ENCODE measurements around the gene TLR2. TPM values are rescaled to one million over a fixed set of nuclear protein-coding genes. Genes with fewer than 3 reads are reported as not detected.
A peak's percentile ranks its signal among the peaks of the same experiment; 100 is the strongest.

TLR2 gene
- total RNA-seq, 4 donors from 2014 or later, result 4.7 to 13.8 (median 9.4) TPM

GRCh38 chr4:153646261-153646660, 37.8 kb upstream of the TLR2 start:
- Histone ChIP-seq H3K4me1 (no peaks in the 10 kb centered on the region), H3K27ac (no peak overlapping the region), H3K27me3 (no peaks in the 10 kb centered on the region), H3K9me3 (no peaks in the 10 kb centered on the region), H3K36me3 (no peaks in the 10 kb centered on the region), H3K4me3 (no peak overlapping the region)
- no peak for DNase-seq
- TF ChIP-seq POLR2A (IDR thresholded peaks at IDR 0.05), result no peak
- TF ChIP-seq CTCF (IDR thresholded peaks at IDR 0.05), result no peak

- H3K27me3 ChIP-seq, result no peaks in the 10 kb centered on the region
- H3K4me1 ChIP-seq, result no peaks in the 10 kb centered on the region
- no peak overlapping the region for H3K27ac ChIP-seq
- no peak overlapping the region for H3K4me3 ChIP-seq
- no peaks in the 10 kb centered on the region for H3K9me3 ChIP-seq
- no peak for DNase-seq
- TF ChIP-seq POLR2A (IDR thresholded peaks at IDR 0.05) (no peak), CTCF (IDR thresholded peaks at IDR 0.05) (no peak)
- no peaks in the 10 kb centered on the region for H3K36me3 ChIP-seq
Measured at GRCh38 chr4:153646978-153647377, 37.1 kb upstream of the TLR2 start.

GRCh38 chr4:153647975-153648374, 36.1 kb upstream of the TLR2 start:
- H3K4me3 ChIP-seq, result no peak overlapping the region
- DNase-seq, result no peak
- no peaks in the 10 kb centered on the region for H3K4me1 ChIP-seq
- no peaks in the 10 kb centered on the region for H3K36me3 ChIP-seq
- H3K9me3 ChIP-seq, result no peaks in the 10 kb centered on the region
- no peak overlapping the region for H3K27ac ChIP-seq
- no peak for TF ChIP-seq POLR2A (IDR thresholded peaks at IDR 0.05)
- TF ChIP-seq CTCF (IDR thresholded peaks at IDR 0.05), result no peak
- no peaks in the 10 kb centered on the region for H3K27me3 ChIP-seq

DNA sequence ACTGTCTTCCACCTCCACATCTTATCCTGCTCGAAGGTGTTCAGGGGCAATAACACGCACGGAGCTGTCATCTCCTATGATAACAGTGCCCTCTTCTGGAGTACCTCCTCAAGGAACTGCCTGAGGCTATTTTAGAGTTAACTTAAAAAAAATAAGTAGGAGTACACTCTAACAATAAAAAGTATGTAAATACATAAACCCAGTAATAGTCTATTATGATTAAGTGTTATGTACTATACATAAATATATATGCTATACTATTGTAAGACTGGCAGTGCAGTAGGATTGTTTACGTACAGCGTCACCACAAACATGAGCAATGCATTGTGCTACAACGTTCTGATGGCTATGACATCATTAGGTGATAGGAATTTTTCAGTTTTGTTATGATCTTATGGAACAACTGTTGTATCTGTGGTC, 34.5 kb upstream of the TLR2 start:
- Histone ChIP-seq H3K27me3 (no peaks in the 10 kb centered on the region), H3K27ac (no peak overlapping the region), H3K9me3 (no peaks in the 10 kb centered on the region), H3K36me3 (no peaks in the 10 kb centered on the region), H3K4me3 (no peak overlapping the region), H3K4me1 (no peaks in the 10 kb centered on the region)
- no peak for TF ChIP-seq POLR2A (IDR thresholded peaks at IDR 0.05)
- peak in 3 of 6 experiments; percentile 25 to 39 (median 37) for TF ChIP-seq CTCF (IDR thresholded peaks at IDR 0.05)
- DNase-seq, result no peak

GRCh38 chr4:153651116-153651515, 33.0 kb upstream of the TLR2 start:
- Histone ChIP-seq H3K27me3 (no peaks in the 10 kb centered on the region), H3K4me1 (no peaks in the 10 kb centered on the region), H3K4me3 (no peak overlapping the region), H3K9me3 (no peaks in the 10 kb centered on the region), H3K27ac (peak overlapping the region in 1 of 4 donors; percentile 37), H3K36me3 (no peaks in the 10 kb centered on the region)
- no peak for DNase-seq
- TF ChIP-seq CTCF (IDR thresholded peaks at IDR 0.05), result no peak
- TF ChIP-seq POLR2A (IDR thresholded peaks at IDR 0.05), result no peak

DNA sequence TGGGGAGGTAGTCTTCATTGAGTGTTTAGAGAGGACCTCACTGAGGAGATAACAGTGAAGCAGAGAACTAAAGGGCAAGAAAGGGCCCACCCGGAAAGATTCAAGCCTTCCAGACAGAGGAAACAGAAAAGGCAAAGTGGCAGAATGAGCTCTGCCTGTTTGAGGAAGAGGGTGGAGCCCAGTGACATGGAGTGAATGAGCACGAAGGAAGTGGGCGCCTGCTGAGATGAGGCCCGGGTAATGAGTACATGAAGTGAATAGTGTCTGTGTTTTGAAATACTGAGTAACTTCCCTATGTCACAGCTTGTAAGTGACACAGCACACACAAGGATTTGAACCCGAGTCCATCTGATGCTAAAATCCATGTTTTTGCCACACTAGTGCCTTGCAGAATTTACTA, 32.5 kb upstream of the TLR2 start:
- H3K9me3 ChIP-seq, result no peaks in the 10 kb centered on the region
- peak overlapping the region in 3 of 4 donors; percentile 36 to 46 (median 43) for H3K27ac ChIP-seq
- DNase-seq, result peak in 2 of 3 donors; percentile 51 to 66
- H3K36me3 ChIP-seq, result no peaks in the 10 kb centered on the region
- H3K27me3 ChIP-seq, result no peaks in the 10 kb centered on the region
- no peaks in the 10 kb centered on the region for H3K4me1 ChIP-seq
- TF ChIP-seq CTCF (IDR thresholded peaks at IDR 0.05) (no peak), POLR2A (IDR thresholded peaks at IDR 0.05) (no peak)
- H3K4me3 ChIP-seq, result no peak overlapping the region
